Ascending aorta (tissue), 2 donors: ENCODE data around the gene SPTBN1. TPM values are rescaled to one million over a fixed set of nuclear protein-coding genes. Genes with fewer than 3 reads are reported as not detected.

Experiments used
- DNase-seq, 2 donors: peaks; one replicate each; pipeline ENCODE4 v3.0.0-alpha.2; 2019; ENCODE audit warnings: low spot score in 2 of 2
- H3K27ac ChIP-seq, 2 donors: fragments of 200-600 bp; sonication (generic); one replicate each; pipeline ENCODE4 v1.5.1; 2016 to 2017; ENCODE audit warnings: mild to moderate bottlenecking in 1 of 2
- H3K27me3 ChIP-seq: fragments of 200-600 bp; sonication (generic); one replicate; pipeline ENCODE4 v1.5.1; 2017
- H3K36me3 ChIP-seq, 2 donors: fragments of 200-600 bp; sonication (generic); one replicate each; pipeline ENCODE4 v1.5.1; 2016
- H3K4me1 ChIP-seq, 2 donors: fragments of 200-600 bp; sonication (generic); one replicate each; pipeline ENCODE4 v1.5.1; 2016 to 2017; ENCODE audit warnings: mild to moderate bottlenecking in 1 of 2
- H3K4me3 ChIP-seq, 2 donors: fragments of 200-600 bp; sonication (generic); one replicate each; pipeline ENCODE4 v1.5.1; 2016 to 2017; ENCODE audit warnings: mild to moderate bottlenecking in 1 of 2
- H3K9me3 ChIP-seq, 2 donors: fragments of 200-600 bp; sonication (generic); one replicate each; pipeline ENCODE4 v1.5.1; 2016
- CTCF ChIP-seq, 3 experiments: fragments of 200-600 bp in 2 of 3; fragments of 450-650 bp in 1 of 3; sonication (generic) in 2 of 3; IDR thresholded peaks; one replicate each; pipeline ENCODE4 v1.5.1; 2016 to 2019; ENCODE audit warnings: antibody characterized with exemption in 3 of 3, mild to moderate bottlenecking in 1 of 3, moderate library complexity in 1 of 3
- intact Hi-C: fragments of 100-400 bp; cut with DNase I; formaldehyde crosslinking; loops from one replicate; pipeline ENCODE4 v1.15.1; 2023
- total RNA-seq: library from RNA; depleted of rRNA; stranded (reverse); fragments of >200 nt; gene quantifications from one replicate; pipeline ENCODE4 v1.1.0, GENCODE V29; 2016

The SPTBN1 gene
- total RNA-seq, 1 donor from 2014 or later = 246 TPM

- Histone ChIP-seq H3K9me3 (no peaks in the 10 kb centered on the region), H3K27ac (peak overlapping the region; percentile 75 to 79), H3K4me3 (no peak overlapping the region), H3K36me3 (no peaks in the 10 kb centered on the region), H3K27me3 (no peaks in the 10 kb centered on the region), H3K4me1 (peaks cover 29 to 80% of the 10 kb centered on the region in 2 donors)
- peak in 1 of 2 donors; percentile 83 for DNase-seq
- intact Hi-C loops = loop anchor here (5.0 kb wide), 2 partner anchors 78 to 143 kb away; partner anchors contain the start of gene SPTBN1
- no peak for TF ChIP-seq CTCF (IDR thresholded peaks at IDR 0.05)
Measured at GRCh38 chr2:54599914-54600313, 143.8 kb downstream of the SPTBN1 start.

GRCh38 chr2:54601339-54601738, 145.2 kb downstream of the SPTBN1 start:
- Histone ChIP-seq H3K4me3 (no peak overlapping the region), H3K9me3 (no peaks in the 10 kb centered on the region), H3K4me1 (peaks cover 21 to 80% of the 10 kb centered on the region in 2 donors), H3K36me3 (no peaks in the 10 kb centered on the region), H3K27me3 (no peaks in the 10 kb centered on the region), H3K27ac (peak overlapping the region; percentile 75 to 79)
- no peak for DNase-seq
- no peak for TF ChIP-seq CTCF (IDR thresholded peaks at IDR 0.05)
- intact Hi-C loops = loop anchor here (5.0 kb wide), 2 partner anchors 79 to 144 kb away; partner anchors contain the start of gene SPTBN1

GRCh38 chr2:54602736-54603322, 146.7 kb downstream of the SPTBN1 start:
- Histone ChIP-seq H3K27me3 (no peaks in the 10 kb centered on the region), H3K4me3 (no peak overlapping the region), H3K36me3 (no peaks in the 10 kb centered on the region), H3K27ac (peak overlapping the region; percentile 75 to 79), H3K9me3 (no peaks in the 10 kb centered on the region), H3K4me1 (peaks cover 20 to 69% of the 10 kb centered on the region in 2 donors)
- no peak for TF ChIP-seq CTCF (IDR thresholded peaks at IDR 0.05)
- intact Hi-C loops = loop anchor here (5.0 kb wide), 2 partner anchors 81 to 146 kb away; partner anchors contain the start of gene SPTBN1
- no peak for DNase-seq

- intact Hi-C loops = loop anchor here (5.0 kb wide), 2 partner anchors 81 to 146 kb away; partner anchors contain the start of gene SPTBN1
- Histone ChIP-seq H3K9me3 (no peaks in the 10 kb centered on the region), H3K27me3 (no peaks in the 10 kb centered on the region), H3K4me1 (peaks cover 20 to 68% of the 10 kb centered on the region in 2 donors), H3K4me3 (no peak overlapping the region), H3K27ac (peak overlapping the region; percentile 75 to 79), H3K36me3 (no peaks in the 10 kb centered on the region)
- no peak for DNase-seq
- TF ChIP-seq CTCF (IDR thresholded peaks at IDR 0.05) = peak in 1 of 3 experiments; percentile 34
Measured at GRCh38 chr2:54603357-54603756, 147.2 kb downstream of the SPTBN1 start.

- no peaks in the 10 kb centered on the region for H3K9me3 ChIP-seq
- no peaks in the 10 kb centered on the region for H3K36me3 ChIP-seq
- intact Hi-C loops = loop anchor here (5.0 kb wide), 2 partner anchors 81 to 146 kb away; partner anchors contain the start of gene SPTBN1
- H3K4me3 ChIP-seq = no peak overlapping the region
- no peak for TF ChIP-seq CTCF (IDR thresholded peaks at IDR 0.05)
- no peak for DNase-seq
- peaks cover 20 to 67% of the 10 kb centered on the region in 2 donors for H3K4me1 ChIP-seq
- no peaks in the 10 kb centered on the region for H3K27me3 ChIP-seq
- H3K27ac ChIP-seq = peak overlapping the region; percentile 75 to 79
Measured at GRCh38 chr2:54603796-54604195, 147.7 kb downstream of the SPTBN1 start.
